ENCODE results near the gene HS1BP3. TPM values are rescaled to one million over a fixed set of nuclear protein-coding genes. Genes with fewer than 3 reads are reported as not detected.

The HS1BP3 gene
- total and polyA plus RNA-seq, 9 of the 15 experiments (the other 6 are each of a cell fraction or from before 2014, with no cell fraction given), result 0.41 to 8.3 (median 5.9) TPM

- no peaks in the 10 kb centered on the region for H3K27me3 ChIP-seq (ENCODE audit: control insufficient read depth in 2 of 2, insufficient read depth in 2 of 2, low read length in 2 of 2)
- H3K4me1 ChIP-seq (replicated peaks in 1 of 2; ENCODE audit: control insufficient read depth in 2 of 2, insufficient read depth in 2 of 2, low read length in 2 of 2), result peaks cover 33 to 40% of the 10 kb centered on the region in 2 experiments
- H2AFZ ChIP-seq (ENCODE audit: low read depth, low read length), result peak overlapping the region; percentile 86
- no peaks in the 10 kb centered on the region for H3K9me1 ChIP-seq (ENCODE audit: control insufficient read depth, insufficient read depth, low read length)
- in situ Hi-C loops (cut with MboI) (no loop called here), intact Hi-C loops (cut with micrococcal nuclease) (no loop called here)
- H3K9me3 ChIP-seq (replicated peaks; ENCODE audit: control insufficient read depth, insufficient read depth, low read depth, low read length), result no peaks in the 10 kb centered on the region; the same call in 1 of the 2 replicates
- no peak for ATAC-seq
- no peak overlapping the region for H3K4me3 ChIP-seq
- ChIA-PET POLR2A (interaction anchor here (0.7 to 2.1 kb wide), 3 partner anchors 10 to 205 kb away, joined by 4 to 11 read pairs (median 5); no protein-coding TSS in a partner anchor), CTCF (ENCODE audit: low intra/inter-chr PET ratio) (no interaction called here)
- H3K9ac ChIP-seq (ENCODE audit: insufficient read depth in 1 of 2, low read depth in 2 of 2, low read length in 2 of 2), result peak overlapping the region; percentile 6 to 41; a peak in 2 of 4 replicates
- no peaks in the 10 kb centered on the region for H4K20me1 ChIP-seq (replicated peaks; ENCODE audit: control insufficient read depth, insufficient read depth, low read length)
- WGBS (ENCODE audit: insufficient coverage, low coverage, missing lambda C conversion rate), result 53% methylated on average over 9 of the region's 9 CpGs
- H3K27ac ChIP-seq (ENCODE audit: extremely low read depth, low read depth, low read length), result peak overlapping the region; percentile 58
- BruUV-seq (replicated peaks), result no TSS peak
- no peaks in the 10 kb centered on the region for H3K36me3 ChIP-seq (ENCODE audit: control insufficient read depth, insufficient read depth, low read length)
- FAIRE-seq, result no peak
- no peaks in the 10 kb centered on the region for H3K79me2 ChIP-seq (ENCODE audit: control insufficient read depth, insufficient read depth, low read length)
- DNase-seq (ENCODE audit: extremely low read depth in 1 of 4, low spot score in 3 of 4), result no peak
- peak overlapping the region; percentile 25; the same call in 1 of the 2 replicates for H3K4me2 ChIP-seq (ENCODE audit: insufficient read depth, low read length)
- TF ChIP-seq ZNF436 (CRISPR knock-in tag; IDR thresholded peaks at IDR 0.05) (no peak), KLF13 (tag; IDR thresholded peaks at IDR 0.05; ENCODE audit: borderline replicate concordance, low read depth) (no peak), CBFA2T2 (conservative IDR thresholded peaks at IDR 0.05) (no peak), HMGXB4 (CRISPR knock-in tag; IDR thresholded peaks at IDR 0.05) (no peak), ZNF324 (CRISPR knock-in tag; IDR thresholded peaks at IDR 0.05) (no peak), ZNF707 (CRISPR knock-in tag; conservative IDR thresholded peaks at IDR 0.05) (no peak), ZNF316 (IDR thresholded peaks at IDR 0.05) (peak; percentile 43; the same call in 1 of the 2 replicates), ZNF282 (CRISPR knock-in tag; IDR thresholded peaks at IDR 0.05) (no peak), TGIF2 (CRISPR knock-in tag; IDR thresholded peaks at IDR 0.05) (no peak), STAT5B (CRISPR knock-in tag; IDR thresholded peaks at IDR 0.05) (no peak), SMARCB1 (IDR thresholded peaks at IDR 0.05; ENCODE audit: insufficient read length, low read depth) (no peak), EWSR1 (IDR thresholded peaks at IDR 0.05; ENCODE audit: borderline replicate concordance, low read depth, partially characterized antibody) (no peak), ZNF507 (tag; conservative IDR thresholded peaks at IDR 0.05) (no peak), ZKSCAN3 (CRISPR knock-in tag; IDR thresholded peaks at IDR 0.05) (no peak), ZNF384 (IDR thresholded peaks at IDR 0.05; ENCODE audit: low read depth, low read length) (no peak), CREB3L1 (IDR thresholded peaks at IDR 0.05; ENCODE audit: borderline replicate concordance, low read depth) (no peak; the same call in 1 of the 2 replicates), BRD9 (IDR thresholded peaks at IDR 0.05; ENCODE audit: low read depth, partially characterized antibody) (no peak), ZBTB12 (CRISPR knock-in tag; IDR thresholded peaks at IDR 0.05) (no peak), MCM5 (IDR thresholded peaks at IDR 0.05; ENCODE audit: low read depth) (no peak), ZBTB8A (IDR thresholded peaks at IDR 0.05; ENCODE audit: partially characterized antibody) (no peak)
Observed at GRCh38 chr2:20575935-20576597, 74.8 kb downstream of the HS1BP3 start.
